ENCODE measurements around the gene SUB1.

Gene SUB1

GRCh38 chr5:32539981-32540845 is 45.1 kb upstream of the SUB1 start:
- TF ChIP-seq POLR2AphosphoS5 (IDR thresholded peaks at IDR 0.05; ENCODE audit: low read depth, low read length) (no peak), FOXP2 (optimal IDR thresholded peaks at IDR 0.05; ENCODE audit: borderline replicate concordance, extremely low read depth, extremely low read length, insufficient read depth) (no peak), TAF1 (IDR thresholded peaks at IDR 0.05; ENCODE audit: borderline replicate concordance, insufficient read depth, low read length) (no peak)
- TF ChIP-seq, protein P1, sequence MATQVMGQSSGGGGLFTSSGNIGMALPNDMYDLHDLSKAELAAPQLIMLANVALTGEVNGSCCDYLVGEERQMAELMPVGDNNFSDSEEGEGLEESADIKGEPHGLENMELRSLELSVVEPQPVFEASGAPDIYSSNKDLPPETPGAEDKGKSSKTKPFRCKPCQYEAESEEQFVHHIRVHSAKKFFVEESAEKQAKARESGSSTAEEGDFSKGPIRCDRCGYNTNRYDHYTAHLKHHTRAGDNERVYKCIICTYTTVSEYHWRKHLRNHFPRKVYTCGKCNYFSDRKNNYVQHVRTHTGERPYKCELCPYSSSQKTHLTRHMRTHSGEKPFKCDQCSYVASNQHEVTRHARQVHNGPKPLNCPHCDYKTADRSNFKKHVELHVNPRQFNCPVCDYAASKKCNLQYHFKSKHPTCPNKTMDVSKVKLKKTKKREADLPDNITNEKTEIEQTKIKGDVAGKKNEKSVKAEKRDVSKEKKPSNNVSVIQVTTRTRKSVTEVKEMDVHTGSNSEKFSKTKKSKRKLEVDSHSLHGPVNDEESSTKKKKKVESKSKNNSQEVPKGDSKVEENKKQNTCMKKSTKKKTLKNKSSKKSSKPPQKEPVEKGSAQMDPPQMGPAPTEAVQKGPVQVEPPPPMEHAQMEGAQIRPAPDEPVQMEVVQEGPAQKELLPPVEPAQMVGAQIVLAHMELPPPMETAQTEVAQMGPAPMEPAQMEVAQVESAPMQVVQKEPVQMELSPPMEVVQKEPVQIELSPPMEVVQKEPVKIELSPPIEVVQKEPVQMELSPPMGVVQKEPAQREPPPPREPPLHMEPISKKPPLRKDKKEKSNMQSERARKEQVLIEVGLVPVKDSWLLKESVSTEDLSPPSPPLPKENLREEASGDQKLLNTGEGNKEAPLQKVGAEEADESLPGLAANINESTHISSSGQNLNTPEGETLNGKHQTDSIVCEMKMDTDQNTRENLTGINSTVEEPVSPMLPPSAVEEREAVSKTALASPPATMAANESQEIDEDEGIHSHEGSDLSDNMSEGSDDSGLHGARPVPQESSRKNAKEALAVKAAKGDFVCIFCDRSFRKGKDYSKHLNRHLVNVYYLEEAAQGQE (IDR thresholded peaks at IDR 0.05; ENCODE audit: insufficient read depth in 1 of 2, low read depth in 2 of 2, low read length in 2 of 2), result no peak

DNA sequence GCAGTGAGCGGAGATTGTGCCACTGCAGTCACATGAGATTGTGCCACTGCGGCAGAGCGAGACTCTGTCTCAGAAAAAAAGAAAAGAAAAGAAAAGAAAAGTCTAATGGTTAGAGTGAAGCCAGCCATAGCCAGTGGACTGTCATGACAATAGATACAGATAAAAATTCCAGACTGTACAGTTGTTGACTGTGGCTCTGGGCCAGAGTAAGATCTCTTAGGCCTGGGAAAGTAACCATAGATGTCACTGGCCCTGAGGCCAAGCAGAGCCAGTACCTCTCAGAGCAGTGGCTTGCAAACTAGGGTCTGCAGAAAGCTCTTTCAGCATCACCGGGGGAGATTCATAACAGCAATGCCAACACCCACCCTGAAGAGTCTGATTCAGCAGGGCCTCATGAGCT is 44.1 kb upstream of the SUB1 start:
- no peak for TF ChIP-seq TAF1 (IDR thresholded peaks at IDR 0.05; ENCODE audit: borderline replicate concordance, insufficient read depth, low read length)
- TF ChIP-seq POLR2AphosphoS5 (IDR thresholded peaks at IDR 0.05; ENCODE audit: low read depth, low read length), result no peak
- TF ChIP-seq, protein P1 (IDR thresholded peaks at IDR 0.05; ENCODE audit: insufficient read depth in 1 of 2, low read depth in 2 of 2, low read length in 2 of 2), result no peak
- no peak for TF ChIP-seq FOXP2 (optimal IDR thresholded peaks at IDR 0.05; ENCODE audit: borderline replicate concordance, extremely low read depth, extremely low read length, insufficient read depth)
- TF ChIP-seq SIN3A (IDR thresholded peaks at IDR 0.05; ENCODE audit: borderline replicate concordance, insufficient read depth, low read length), result no peak

GRCh38 chr5:32542216-32543059 is 42.9 kb upstream of the SUB1 start:
- TF ChIP-seq FOXP2 (optimal IDR thresholded peaks at IDR 0.05; ENCODE audit: borderline replicate concordance, extremely low read depth, extremely low read length, insufficient read depth) (no peak), TAF1 (IDR thresholded peaks at IDR 0.05; ENCODE audit: borderline replicate concordance, insufficient read depth, low read length) (no peak), POLR2AphosphoS5 (IDR thresholded peaks at IDR 0.05; ENCODE audit: low read depth, low read length) (no peak), SIN3A (IDR thresholded peaks at IDR 0.05; ENCODE audit: borderline replicate concordance, insufficient read depth, low read length) (no peak)
- TF ChIP-seq, protein P1 (IDR thresholded peaks at IDR 0.05; ENCODE audit: insufficient read depth in 1 of 2, low read depth in 2 of 2, low read length in 2 of 2), result no peak

- TF ChIP-seq SIN3A (IDR thresholded peaks at IDR 0.05; ENCODE audit: borderline replicate concordance, insufficient read depth, low read length), result no peak
- TF ChIP-seq FOXP2 (optimal IDR thresholded peaks at IDR 0.05; ENCODE audit: borderline replicate concordance, extremely low read depth, extremely low read length, insufficient read depth), result no peak
- no peak for TF ChIP-seq POLR2AphosphoS5 (IDR thresholded peaks at IDR 0.05; ENCODE audit: low read depth, low read length)
- TF ChIP-seq TAF1 (IDR thresholded peaks at IDR 0.05; ENCODE audit: borderline replicate concordance, insufficient read depth, low read length), result no peak
- TF ChIP-seq, protein P1 (IDR thresholded peaks at IDR 0.05; ENCODE audit: insufficient read depth in 1 of 2, low read depth in 2 of 2, low read length in 2 of 2), result no peak
These were observed 42.1 kb upstream of the SUB1 start for GRCh38 chr5:32543291-32543690.
